ENCODE data around the gene ESR2.

DNA sequence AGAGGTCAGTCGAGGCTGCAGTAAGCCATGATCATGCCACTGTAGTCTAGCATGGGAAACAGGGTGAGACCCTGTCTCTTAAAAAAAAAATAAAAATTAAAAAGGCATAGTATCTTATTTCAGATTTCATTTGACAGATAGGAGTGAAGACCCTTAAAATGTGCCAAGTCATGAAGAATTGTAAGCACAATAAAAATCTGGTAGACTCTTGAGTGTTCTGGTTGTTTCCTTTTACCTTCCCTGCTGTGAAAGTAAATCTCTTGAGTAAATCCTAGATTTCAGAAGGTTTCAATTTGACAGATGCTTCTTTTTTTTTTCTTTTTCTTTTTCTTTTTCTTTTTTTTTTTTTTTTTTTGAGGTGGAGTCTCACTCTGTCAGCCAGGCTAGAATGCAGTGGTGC, 109.0 kb downstream of the ESR2 start:
- no peak for TF ChIP-seq NRF1 (IDR thresholded peaks at IDR 0.05; ENCODE audit: low read depth, low read length)
- TF ChIP-seq POLR2A (IDR thresholded peaks at IDR 0.05; ENCODE audit: control extremely low read depth in 1 of 2, low read depth in 2 of 2, low read length in 2 of 2), result no peak
- no peak for TF ChIP-seq EZH2 (IDR thresholded peaks at IDR 0.05; ENCODE audit: low read depth, low read length, severe bottlenecking)
